Thyroid gland (tissue), 4 donors: ENCODE results near the gene MSMP. TPM values are rescaled to one million over a fixed set of nuclear protein-coding genes. Genes with fewer than 3 reads are reported as not detected.

Experiments used
- DNase-seq, 2 donors: peaks; one replicate each; pipeline ENCODE4 v3.0.0-alpha.2; 2019
- H3K27ac ChIP-seq, 3 donors: fragments of 200-600 bp; sonication (generic); 1 replicate in 2 of 3; 2 replicates in 1 of 3; pipeline ENCODE4 v1.5.1; 2016 to 2019; ENCODE audit warnings: mild to moderate bottlenecking in 1 of 3, moderate library complexity in 1 of 3
- H3K27me3 ChIP-seq: fragments of 200-600 bp; sonication (generic); one replicate; pipeline ENCODE4 v1.5.1; 2019
- H3K36me3 ChIP-seq, 2 donors: fragments of 200-600 bp; sonication (generic); one replicate each; pipeline ENCODE4 v1.5.1; 2016 to 2019
- H3K4me1 ChIP-seq, 2 donors: fragments of 200-600 bp; sonication (generic); one replicate each; pipeline ENCODE4 v1.5.1; 2017 to 2019
- H3K4me3 ChIP-seq, 3 donors: fragments of 200-600 bp; sonication (generic); replicated peaks in 1 of 3; 1 replicate in 2 of 3; 2 replicates in 1 of 3; pipeline ENCODE4 v1.5.1; 2016; ENCODE audit warnings: mild to moderate bottlenecking in 1 of 3
- H3K9me3 ChIP-seq: fragments of 200-600 bp; sonication (generic); one replicate; pipeline ENCODE4 v1.5.1; 2017
- CTCF ChIP-seq, 6 experiments: fragments of 200-600 bp in 3 of 6; fragments of 450-650 bp in 3 of 6; sonication (generic) in 3 of 6; IDR thresholded peaks; one replicate each; pipeline ENCODE4 v1.5.1; 2016 to 2019; ENCODE audit warnings: antibody characterized with exemption in 6 of 6, mild to moderate bottlenecking in 2 of 6, inconsistent platforms in 1 of 6, moderate library complexity in 1 of 6
- POLR2A ChIP-seq, 2 donors: fragments of 450-650 bp; IDR thresholded peaks; one replicate each; pipeline ENCODE4 v1.6.1; 2017; ENCODE audit warnings: antibody characterized with exemption in 2 of 2, mild to moderate bottlenecking in 2 of 2, moderate library complexity in 1 of 2
- WGBS, 2 donors: methylation state at CpG; one replicate each; pipeline ENCODE4 v1.1.5; 2017; 5-methylcytosine and 5-hydroxymethylcytosine counted together
- intact Hi-C: fragments of 100-400 bp; cut with DNase I; formaldehyde crosslinking; loops from one replicate; pipeline ENCODE4 v1.15.1; 2023
- total RNA-seq, 4 donors: library from RNA; depleted of rRNA; stranded (reverse); fragments of >200 nt; gene quantifications; one replicate each; pipeline ENCODE4 v1.2.3, GENCODE V29; 2016

Gene MSMP
- total RNA-seq, 4 donors from 2014 or later, result 0.67 TPM; not detected in 3

GRCh38 chr9:35714579-35715252, 39.4 kb downstream of the MSMP start:
- no peak overlapping the region for H3K27ac ChIP-seq
- no peaks in the 10 kb centered on the region for H3K27me3 ChIP-seq
- DNase-seq, result no peak
- no peak for TF ChIP-seq CTCF (IDR thresholded peaks at IDR 0.05)
- TF ChIP-seq POLR2A (IDR thresholded peaks at IDR 0.05), result no peak
- peaks cover 92 to 95% of the 10 kb centered on the region in 2 donors for H3K36me3 ChIP-seq
- 97% methylated on average over 13 of the region's 13 CpGs for WGBS, 2 donors
- H3K4me1 ChIP-seq, result no peaks in the 10 kb centered on the region
- intact Hi-C loops, result no loop called here
- H3K9me3 ChIP-seq, result no peaks in the 10 kb centered on the region
- H3K4me3 ChIP-seq, result no peak overlapping the region

GRCh38 chr9:35714123-35714522, 40.0 kb downstream of the MSMP start:
- no peaks in the 10 kb centered on the region for H3K9me3 ChIP-seq
- no peaks in the 10 kb centered on the region for H3K4me1 ChIP-seq
- H3K27me3 ChIP-seq, result no peaks in the 10 kb centered on the region
- no peak for DNase-seq
- H3K4me3 ChIP-seq, result no peak overlapping the region
- WGBS, 2 donors, result 92 to 97% methylated on average over 6 of the region's 6 CpGs
- intact Hi-C loops, result no loop called here
- H3K27ac ChIP-seq, result no peak overlapping the region
- peaks cover 89 to 92% of the 10 kb centered on the region in 2 donors for H3K36me3 ChIP-seq
- no peak for TF ChIP-seq POLR2A (IDR thresholded peaks at IDR 0.05)
- TF ChIP-seq CTCF (IDR thresholded peaks at IDR 0.05), result no peak

- no peak overlapping the region for H3K27ac ChIP-seq
- no peaks in the 10 kb centered on the region for H3K27me3 ChIP-seq
- 90 to 92% methylated on average over 3 of the region's 3 CpGs for WGBS, 2 donors
- H3K4me3 ChIP-seq, result no peak overlapping the region
- no peaks in the 10 kb centered on the region for H3K4me1 ChIP-seq
- no peaks in the 10 kb centered on the region for H3K9me3 ChIP-seq
- intact Hi-C loops, result no loop called here
- H3K36me3 ChIP-seq, result peaks cover 89 to 92% of the 10 kb centered on the region in 2 donors
- no peak for TF ChIP-seq CTCF (IDR thresholded peaks at IDR 0.05)
- DNase-seq, result no peak
These were observed 40.5 kb downstream of the MSMP start for GRCh38 chr9:35713578-35713977.

GRCh38 chr9:35712762-35713400, 41.2 kb downstream of the MSMP start:
- Histone ChIP-seq H3K4me3 (no peak overlapping the region), H3K27ac (no peak overlapping the region), H3K27me3 (no peaks in the 10 kb centered on the region), H3K9me3 (no peaks in the 10 kb centered on the region), H3K4me1 (no peaks in the 10 kb centered on the region), H3K36me3 (peaks cover 89 to 92% of the 10 kb centered on the region in 2 donors)
- intact Hi-C loops, result no loop called here
- 93% methylated on average over 11 of the region's 11 CpGs for WGBS, 2 donors
- DNase-seq, result no peak
- TF ChIP-seq POLR2A (IDR thresholded peaks at IDR 0.05), result no peak
- TF ChIP-seq CTCF (IDR thresholded peaks at IDR 0.05), result no peak
